ENCODE results near the gene ABO.
"Not testable (repeated sequence)": the region's sequence is repeated elsewhere in the genome, so short reads cannot be mapped to it uniquely, and the experiment has no call there.

ABO gene

GRCh38 chr9:133263557-133263956 lies 11.4 kb downstream of the ABO start:
- DNase-seq (ENCODE audit: low spot score) = no peak

GRCh38 chr9:133262226-133262625 lies 12.8 kb downstream of the ABO start:
- no peak for DNase-seq (ENCODE audit: low spot score)

GRCh38 chr9:133261753-133262120 lies 13.3 kb downstream of the ABO start:
- no peak for DNase-seq (ENCODE audit: low spot score)

- DNase-seq (ENCODE audit: low spot score) = no peak
These were observed 13.8 kb downstream of the ABO start for GRCh38 chr9:133261103-133261752.

- DNase-seq (ENCODE audit: low spot score) = no peak
These were observed 14.5 kb downstream of the ABO start for GRCh38 chr9:133260334-133261102.

GRCh38 chr9:133258061-133259015 lies 16.7 kb downstream of the ABO start:
- no peak for DNase-seq (ENCODE audit: low spot score)

GRCh38 chr9:133257465-133257956 lies 17.5 kb downstream of the ABO start:
- peak; percentile 60 for DNase-seq (ENCODE audit: low spot score)

GRCh38 chr9:133256686-133257091 lies 18.3 kb downstream of the ABO start:
- DNase-seq (ENCODE audit: low spot score) = peak; percentile 61

GRCh38 chr9:133256136-133256461 lies 18.9 kb downstream of the ABO start:
- DNase-seq (ENCODE audit: low spot score) = no peak

GRCh38 chr9:133255371-133256135 lies 19.4 kb downstream of the ABO start:
- peak; percentile 60 for DNase-seq (ENCODE audit: low spot score)

GRCh38 chr9:133254471-133254870 lies 20.5 kb downstream of the ABO start:
- no peak for DNase-seq (ENCODE audit: low spot score)

- DNase-seq (ENCODE audit: low spot score) = no peak
These were observed 21.7 kb downstream of the ABO start for GRCh38 chr9:133253268-133253667.

GRCh38 chr9:133252301-133253020 lies 22.5 kb downstream of the ABO start:
- DNase-seq (ENCODE audit: low spot score) = no peak

GRCh38 chr9:133251773-133252172 lies 23.2 kb downstream of the ABO start:
- peak; percentile 50 for DNase-seq (ENCODE audit: low spot score)

- DNase-seq (ENCODE audit: low spot score) = not testable (repeated sequence)
These were observed 23.8 kb downstream of the ABO start for GRCh38 chr9:133251221-133251620.

- DNase-seq (ENCODE audit: low spot score) = no peak
These were observed 24.2 kb downstream of the ABO start for GRCh38 chr9:133250741-133251170.

- DNase-seq (ENCODE audit: low spot score) = no peak
These were observed 25.7 kb downstream of the ABO start for GRCh38 chr9:133249337-133249736.

- DNase-seq (ENCODE audit: low spot score) = peak; percentile 60
These were observed 26.2 kb downstream of the ABO start for GRCh38 chr9:133248726-133249295.

- DNase-seq (ENCODE audit: low spot score) = no peak
These were observed 27.4 kb downstream of the ABO start for GRCh38 chr9:133247632-133248031.

GRCh38 chr9:133246991-133247390 lies 28.0 kb downstream of the ABO start:
- DNase-seq (ENCODE audit: low spot score) = no peak

GRCh38 chr9:133246562-133246961 lies 28.4 kb downstream of the ABO start:
- DNase-seq (ENCODE audit: low spot score) = peak; percentile 57
